ENCODE data around the gene TMEM128.
"Not testable (repeated sequence)": the region's sequence is repeated elsewhere in the genome, so short reads cannot be mapped to it uniquely, and the experiment has no call there.

The TMEM128 gene

GRCh38 chr4:4195354-4195753, 52.7 kb downstream of the TMEM128 start:
- no peak for DNase-seq (ENCODE audit: low read depth, low spot score)

- not testable (repeated sequence) for DNase-seq (ENCODE audit: low read depth, low spot score)
Observed at GRCh38 chr4:4188557-4188956, 59.5 kb downstream of the TMEM128 start.
